K562 (cell line): ENCODE data around the gene GLIS2. TPM values are rescaled to one million over a fixed set of nuclear protein-coding genes. Genes with fewer than 3 reads are reported as not detected.

Source experiments
- ATAC-seq: fragments of 200-7000 bp; cut with Tn5 transposase; 3 replicates; pipeline ENCODE4 v1.9.1; 2020; ENCODE audit warnings: moderate library complexity
- BruUV-seq: library from RNA; stranded (reverse); fragments of 400-500 nt; replicated peaks from 2 replicates; lab custom pipeline; 2021; lab: Mats Ljungman, UMichigan
- CTCF ChIA-PET: fragments of 300-600 bp; formaldehyde crosslinking; extraction: SDS; loops from one replicate; lab custom pipeline; 2021; ENCODE audit warnings: low intra/inter-chr PET ratio; lab: Yijun Ruan, JAX
- POLR2A ChIA-PET: fragments of 300-600, 350-650 bp; sonication (Branson Sonifier 250); formaldehyde crosslinking; extraction: SDS; loops from one replicate; lab custom pipeline; 2021; ENCODE audit warnings: antibody characterized with exemption, inconsistent platforms; lab: Yijun Ruan, JAX
- DNase-seq, 4 experiments: peaks; one replicate each; pipeline versions ENCODE4 v3.0.0 to v3.0.0-alpha.2; 2011 to 2018; ENCODE audit warnings: low spot score in 3 of 4, mixed read lengths in 3 of 4; ENCODE audit errors: extremely low read depth in 1 of 4
- FAIRE-seq: peaks from 2 replicates; lab custom pipeline; 2011; peaks lifted over from hg19 to GRCh38; lab: Jason Lieb, UNC
- H2AFZ ChIP-seq: 2 replicates; pipeline ENCODE4 v1.6.0; 2011; ENCODE audit warnings: low read depth, low read length, control low read depth, inconsistent platforms
- H3K27ac ChIP-seq: fragments of 200-600 bp; 3 replicates; pipeline ENCODE4 v1.8.0; 2011; ENCODE audit warnings: low read depth, mild to moderate bottlenecking, control low read depth, inconsistent platforms, low read length, moderate library complexity, mixed read lengths; ENCODE audit errors: extremely low read depth
- H3K27me3 ChIP-seq, 2 experiments: fragments of 300-600 bp in 1 of 2; 2 replicates in 1 of 2; 3 replicates in 1 of 2; pipeline versions ENCODE4 v1.6.0 to v1.8.0; 2011; ENCODE audit warnings: inconsistent platforms in 2 of 2, low read length in 2 of 2, mild to moderate bottlenecking in 1 of 2, mixed read lengths in 1 of 2, moderate library complexity in 1 of 2; ENCODE audit not compliant: control insufficient read depth in 2 of 2, insufficient read depth in 2 of 2
- H3K36me3 ChIP-seq: fragments of 300-600 bp; 3 replicates; pipeline ENCODE4 v1.8.0; 2011; ENCODE audit warnings: mild to moderate bottlenecking, low read length, inconsistent platforms; ENCODE audit not compliant: control insufficient read depth, insufficient read depth
- H3K4me1 ChIP-seq, 2 experiments: fragments of 200-600 bp in 1 of 2; replicated peaks in 1 of 2; 2 replicates in 1 of 2; 3 replicates in 1 of 2; pipeline versions ENCODE4 v1.5.1 to v1.8.0; 2011; ENCODE audit warnings: inconsistent platforms in 2 of 2, low read length in 2 of 2, mild to moderate bottlenecking in 1 of 2, mixed read lengths in 1 of 2, moderate library complexity in 1 of 2; ENCODE audit not compliant: control insufficient read depth in 2 of 2, insufficient read depth in 2 of 2
- H3K4me2 ChIP-seq: 2 replicates; pipeline ENCODE4 v1.6.1; 2011; ENCODE audit warnings: low read length, control low read depth, inconsistent platforms, mixed read lengths; ENCODE audit not compliant: insufficient read depth
- H3K4me3 ChIP-seq: fragments of 200-600 bp; sonication (generic), shearing (Covaris generic); 2 replicates; pipeline ENCODE4 v1.5.1; 2016; ENCODE audit warnings: control low read depth, inconsistent platforms
- H3K79me2 ChIP-seq: fragments of 200-600 bp; 3 replicates; pipeline ENCODE4 v1.8.0; 2011; ENCODE audit warnings: low read length, inconsistent platforms; ENCODE audit not compliant: control insufficient read depth, insufficient read depth
- H3K9ac ChIP-seq, 2 experiments: 2 replicates each; pipeline versions ENCODE4 v1.6.0 to v1.6.1; 2011; ENCODE audit warnings: low read depth in 2 of 2, low read length in 2 of 2, control low read depth in 1 of 2, inconsistent platforms in 1 of 2, mild to moderate bottlenecking in 1 of 2, mixed read lengths in 1 of 2; ENCODE audit not compliant: insufficient read depth in 1 of 2
- H3K9me1 ChIP-seq: one replicate; pipeline ENCODE4 v1.6.0; 2011; ENCODE audit warnings: inconsistent platforms, mild to moderate bottlenecking, low read length, moderate library complexity; ENCODE audit not compliant: control insufficient read depth, insufficient read depth
- H3K9me3 ChIP-seq: replicated peaks from 2 replicates; pipeline ENCODE4 v1.5.1; 2011; ENCODE audit warnings: low read depth, low read length, inconsistent platforms; ENCODE audit not compliant: control insufficient read depth, insufficient read depth
- H4K20me1 ChIP-seq: replicated peaks from 2 replicates; pipeline ENCODE4 v1.6.1; 2011; ENCODE audit warnings: low read length, inconsistent platforms, mixed read lengths; ENCODE audit not compliant: control insufficient read depth, insufficient read depth
- KLF1 ChIP-seq: fragments of 450-650 bp; IDR thresholded peaks from 2 replicates; pipeline ENCODE4 v1.6.1; 2016; ENCODE audit warnings: missing genetic modification characterization, missing compliant biosample characterization
- MECOM ChIP-seq: fragments of 250-450 bp; sonication (Bioruptor Pico); IDR thresholded peaks from 2 replicates; pipeline ENCODE4 v1.8.0; 2022; ENCODE audit warnings: inconsistent platforms
- OTX1 ChIP-seq: fragments of 450-650 bp; formaldehyde crosslinking; IDR thresholded peaks from 2 replicates; pipeline ENCODE4 v1.4.0; 2022; ENCODE audit warnings: mild to moderate bottlenecking
- POLR2G ChIP-seq: fragments of 200-400 bp; formaldehyde crosslinking; IDR thresholded peaks from 2 replicates; pipeline ENCODE4 v1.6.1; 2017; ENCODE audit warnings: low read depth, mild to moderate bottlenecking, antibody characterized with exemption, low read length, moderate library complexity
- RBFOX2 ChIP-seq: fragments of 200-400 bp; formaldehyde crosslinking; IDR thresholded peaks from 2 replicates; pipeline ENCODE4 v1.6.1; 2017; ENCODE audit warnings: low read depth, mild to moderate bottlenecking, low read length, moderate library complexity
- SFPQ ChIP-seq: fragments of 200-400 bp; formaldehyde crosslinking; IDR thresholded peaks from 2 replicates; pipeline ENCODE4 v1.6.1; 2017; ENCODE audit warnings: mild to moderate bottlenecking, low read depth, low read length, moderate library complexity
- ZNF518B ChIP-seq: fragments of 250-450 bp; sonication (Bioruptor Pico); IDR thresholded peaks from 2 replicates; pipeline ENCODE4 v1.5.0; 2021; ENCODE audit warnings: mild to moderate bottlenecking, moderate library complexity
- ZNF695 ChIP-seq: fragments of 450-650 bp; formaldehyde crosslinking; IDR thresholded peaks from 2 replicates; pipeline ENCODE4 v1.4.0; 2020; ENCODE audit warnings: mild to moderate bottlenecking, moderate library complexity
- WGBS: fragments of 100-300 bp; shearing (Covaris generic); methylation state at CpG from one replicate; pipeline ENCODE4 v1.1.6; 2016; ENCODE audit warnings: low coverage, mixed read lengths; ENCODE audit not compliant: insufficient coverage; ENCODE audit errors: missing lambda C conversion rate; 5-methylcytosine and 5-hydroxymethylcytosine counted together
- in situ Hi-C: fragments of 300-500 bp; cut with MboI; formaldehyde crosslinking; loops from 4 replicates; pipeline ENCODE4 v1.15.0; 2018; ENCODE audit warnings: inconsistent platforms, mixed read lengths
- intact Hi-C: fragments of 100-400 bp; cut with micrococcal nuclease; formaldehyde crosslinking; loops from 2 replicates; pipeline ENCODE4 v1.14.2; 2022
- polyA plus RNA-seq, 8 experiments: library from polyadenylated mRNA; depleted of rRNA in 4 of 8; stranded (reverse) in 5 of 8; unstranded in 3 of 8; fragments of >200 nt; fragmentation: Nextera tagmentation in 2 of 8; fragmentation: Illumina TruSeq in 1 of 8; extraction: Ambion mirVana in 2 of 8; extraction: Trizol in 1 of 8; gene quantifications; 2 replicates each; pipeline versions ENCODE4 v1.2.1 to v1.2.3, GENCODE V29; 2011 to 2014; ENCODE audit warnings: inconsistent platforms in 1 of 8, missing spikeins in 1 of 8
- total RNA-seq, 7 experiments: library from RNA; depleted of rRNA in 6 of 7; stranded (reverse); fragments of >200 nt in 6 of 7; fragmentation: Illumina TruSeq in 2 of 7; extraction: Trizol in 2 of 7; gene quantifications; 2 replicates each; pipeline versions ENCODE4 v1.2.1 to v1.2.3, GENCODE V29; 2011 to 2021; ENCODE audit warnings: low replicate concordance in 1 of 7

GLIS2 gene
- total and polyA plus RNA-seq, 9 of the 15 experiments (the other 6 are each of a cell fraction or from before 2014, with no cell fraction given): 0.10 to 9.0 (median 0.57) TPM

- DNase-seq: no peak
- ChIA-PET CTCF (no interaction called here), POLR2A (interaction anchor here (1.2 kb wide), 1 partner anchor 31 kb away, joined by 3 read pairs; the partner anchor contains the start of gene TFAP4)
- Histone ChIP-seq H3K4me3 (no peak overlapping the region), H4K20me1 (0 out of 2 replicates have a peak, but pooled peaks cover 4% of the 10 kb centered on the region), H3K27me3 (no peaks in the 10 kb centered on the region), H3K79me2 (peaks cover 18% of the 10 kb centered on the region), H3K4me2 (no peak overlapping the region), H3K9me3 (no peaks in the 10 kb centered on the region), H3K36me3 (peaks cover 38% of the 10 kb centered on the region; the same call in 2 of the 3 replicates), H2AFZ (no peak overlapping the region), H3K4me1 (peaks cover 14 to 39% of the 10 kb centered on the region in 2 experiments; a peak in 4 of 5 replicates), H3K9ac (peak overlapping the region in 1 of 2 experiments; percentile 65; a peak in 2 of 4 replicates), H3K27ac (no peak overlapping the region), H3K9me1 (peaks cover 3% of the 10 kb centered on the region)
- 89% methylated on average over 5 of the region's 13 CpGs for WGBS
- ATAC-seq: no peak
- BruUV-seq: no TSS peak
- in situ Hi-C loops (no loop called here), intact Hi-C loops (no loop called here)
- TF ChIP-seq ZNF695 (CRISPR knock-in tag) (no peak), RBFOX2 (0 out of 2 replicates have a peak, but pooled peaks have one; percentile 16), POLR2G (0 out of 2 replicates have a peak, but pooled peaks have one; percentile 24)
- no peak for FAIRE-seq
Measured at GRCh38 chr16:4303973-4304372, 11.9 kb upstream of the GLIS2 start.

GRCh38 chr16:4306470-4307214 is 9.2 kb upstream of the GLIS2 start:
- H3K9ac ChIP-seq: peak overlapping the region; percentile 80 to 92
- FAIRE-seq: no peak
- H3K9me3 ChIP-seq: no peaks in the 10 kb centered on the region
- peak overlapping the region; percentile 64 for H3K4me3 ChIP-seq
- BruUV-seq: TSS peak; percentile 89
- intact Hi-C loops (no loop called here), in situ Hi-C loops (no loop called here)
- H3K4me1 ChIP-seq: peaks cover 13 to 42% of the 10 kb centered on the region in 2 experiments; a peak in 4 of 5 replicates
- H3K27ac ChIP-seq: peak overlapping the region; percentile 86
- ATAC-seq: no peak
- POLR2A ChIA-PET: interaction anchor here (0.7 to 1.6 kb wide), 4 partner anchors 14 to 343 kb away, joined by 3 to 5 read pairs (median 4); no protein-coding TSS in a partner anchor
- CTCF ChIA-PET: no interaction called here
- peaks cover 18% of the 10 kb centered on the region for H3K79me2 ChIP-seq
- DNase-seq: peak in 1 of 4 experiments; percentile 22
- peaks cover 33% of the 10 kb centered on the region; the same call in 2 of the 3 replicates for H3K36me3 ChIP-seq
- peak overlapping the region; percentile 78 for H2AFZ ChIP-seq
- peaks cover 3% of the 10 kb centered on the region for H3K9me1 ChIP-seq
- H3K4me2 ChIP-seq: peak overlapping the region; percentile 96
- 61% methylated on average over 12 of the region's 16 CpGs for WGBS
- no peaks in the 10 kb centered on the region for H4K20me1 ChIP-seq
- H3K27me3 ChIP-seq: no peaks in the 10 kb centered on the region
- no peak for TF ChIP-seq MECOM (CRISPR knock-in tag)
- TF ChIP-seq KLF1 (tag): no peak
- TF ChIP-seq SFPQ: no peak
- TF ChIP-seq ZNF518B: no peak
- 0 out of 2 replicates have a peak, but pooled peaks have one; percentile 20 for TF ChIP-seq OTX1 (CRISPR knock-in tag)
